Measurements from ENCODE around the gene CMTM7. TPM values are rescaled to one million over a fixed set of nuclear protein-coding genes. Genes with fewer than 3 reads are reported as not detected.
A peak's percentile ranks its signal among the peaks of the same experiment; 100 is the strongest.

CMTM7 gene
- total and polyA plus RNA-seq, 2 experiments from 2014 or later, result 32.2 to 93.6 TPM

GRCh38 chr3:32437896-32438295, 46.2 kb downstream of the CMTM7 start (continued):
- TF ChIP-seq, protein P1, sequence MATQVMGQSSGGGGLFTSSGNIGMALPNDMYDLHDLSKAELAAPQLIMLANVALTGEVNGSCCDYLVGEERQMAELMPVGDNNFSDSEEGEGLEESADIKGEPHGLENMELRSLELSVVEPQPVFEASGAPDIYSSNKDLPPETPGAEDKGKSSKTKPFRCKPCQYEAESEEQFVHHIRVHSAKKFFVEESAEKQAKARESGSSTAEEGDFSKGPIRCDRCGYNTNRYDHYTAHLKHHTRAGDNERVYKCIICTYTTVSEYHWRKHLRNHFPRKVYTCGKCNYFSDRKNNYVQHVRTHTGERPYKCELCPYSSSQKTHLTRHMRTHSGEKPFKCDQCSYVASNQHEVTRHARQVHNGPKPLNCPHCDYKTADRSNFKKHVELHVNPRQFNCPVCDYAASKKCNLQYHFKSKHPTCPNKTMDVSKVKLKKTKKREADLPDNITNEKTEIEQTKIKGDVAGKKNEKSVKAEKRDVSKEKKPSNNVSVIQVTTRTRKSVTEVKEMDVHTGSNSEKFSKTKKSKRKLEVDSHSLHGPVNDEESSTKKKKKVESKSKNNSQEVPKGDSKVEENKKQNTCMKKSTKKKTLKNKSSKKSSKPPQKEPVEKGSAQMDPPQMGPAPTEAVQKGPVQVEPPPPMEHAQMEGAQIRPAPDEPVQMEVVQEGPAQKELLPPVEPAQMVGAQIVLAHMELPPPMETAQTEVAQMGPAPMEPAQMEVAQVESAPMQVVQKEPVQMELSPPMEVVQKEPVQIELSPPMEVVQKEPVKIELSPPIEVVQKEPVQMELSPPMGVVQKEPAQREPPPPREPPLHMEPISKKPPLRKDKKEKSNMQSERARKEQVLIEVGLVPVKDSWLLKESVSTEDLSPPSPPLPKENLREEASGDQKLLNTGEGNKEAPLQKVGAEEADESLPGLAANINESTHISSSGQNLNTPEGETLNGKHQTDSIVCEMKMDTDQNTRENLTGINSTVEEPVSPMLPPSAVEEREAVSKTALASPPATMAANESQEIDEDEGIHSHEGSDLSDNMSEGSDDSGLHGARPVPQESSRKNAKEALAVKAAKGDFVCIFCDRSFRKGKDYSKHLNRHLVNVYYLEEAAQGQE (IDR thresholded peaks at IDR 0.05; ENCODE audit: unreplicated experiment), result no peak
- TF ChIP-seq ZNF114 (CRISPR knock-in tag; IDR thresholded peaks at IDR 0.05) (no peak), EZH2phosphoT487 (IDR thresholded peaks at IDR 0.05; ENCODE audit: unreplicated experiment) (no peak), JUNB (IDR thresholded peaks at IDR 0.05; ENCODE audit: unreplicated experiment) (no peak), CREB1 (CRISPR knock-in tag; IDR thresholded peaks at IDR 0.05; ENCODE audit: low read depth) (no peak), ZNF331 (CRISPR knock-in tag; IDR thresholded peaks at IDR 0.05; ENCODE audit: low read depth) (no peak), NANOG (IDR thresholded peaks at IDR 0.05; ENCODE audit: borderline replicate concordance) (no peak)

DNA sequence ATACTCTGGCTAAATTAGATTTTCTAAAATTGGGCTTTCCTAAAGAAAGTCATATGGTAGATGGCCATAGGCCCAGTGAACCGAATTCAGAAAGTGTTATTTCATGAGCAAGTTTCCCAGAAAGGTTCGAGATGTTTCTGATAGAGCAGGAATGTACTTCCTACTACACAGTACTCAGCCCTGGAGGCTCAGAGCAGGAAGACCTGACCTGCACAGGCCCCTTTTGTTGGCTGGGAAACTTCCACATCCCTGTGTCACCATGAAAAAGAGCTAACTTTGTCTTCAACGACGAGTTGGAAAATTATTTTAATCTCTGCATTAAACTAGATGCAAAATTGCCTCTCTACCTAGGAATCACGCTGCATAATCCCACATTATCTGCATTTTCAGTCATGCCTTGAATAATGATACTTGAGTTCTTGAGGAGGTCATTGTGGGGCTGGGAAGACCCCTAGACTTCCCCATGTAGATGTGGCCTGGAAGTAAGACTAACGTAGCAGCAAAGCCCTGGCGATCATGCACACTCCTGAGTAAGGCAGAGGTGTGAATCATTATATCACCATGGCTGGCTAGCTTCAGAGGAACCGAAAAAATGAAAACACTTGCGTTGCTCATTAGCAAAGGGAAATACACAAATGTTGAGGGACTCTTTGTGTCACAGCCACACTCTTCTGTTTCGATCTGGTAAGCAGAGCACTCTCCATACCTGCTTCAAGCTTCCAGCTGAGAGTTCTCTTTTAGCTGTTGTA, 47.1 kb downstream of the CMTM7 start:
- Mint-ChIP-seq H3K4me1 (peaks cover 14% of the 10 kb centered on the region), H3K4me3 (no peak overlapping the region), H3K27ac (0 out of 2 replicates have a peak overlapping the region, but pooled peaks have one; percentile 10), H3K9me3 (no peaks in the 10 kb centered on the region), H3K36me3 (ENCODE audit: low read depth) (peaks cover 13% of the 10 kb centered on the region), H3K27me3 (ENCODE audit: insufficient read depth, low read depth, poor library complexity) (peaks cover 3% of the 10 kb centered on the region)
- H3K4me1 ChIP-seq (ENCODE audit: insufficient read depth), result peaks cover 11% of the 10 kb centered on the region
- H4K20me1 ChIP-seq (replicated peaks; ENCODE audit: insufficient read depth), result peaks cover 4% of the 10 kb centered on the region; the same call in 1 of the 2 replicates
- H3K4me2 ChIP-seq, result no peak overlapping the region
- H3F3A ChIP-seq (replicated peaks; ENCODE audit: low read depth), result no peaks in the 10 kb centered on the region
- no peaks in the 10 kb centered on the region for H3K36me3 ChIP-seq (ENCODE audit: insufficient read depth)
- DNase-seq (ENCODE audit: low spot score), result no peak
- no peak for ATAC-seq
- peaks cover 8% of the 10 kb centered on the region; the same call in 1 of the 2 replicates for H3K79me2 ChIP-seq (replicated peaks; ENCODE audit: insufficient read depth)
- H3K27ac ChIP-seq (ENCODE audit: low read depth), result peak overlapping the region; percentile 55; the same call in 1 of the 2 replicates
- H3K9me2 ChIP-seq (ENCODE audit: insufficient read depth), result no peaks in the 10 kb centered on the region
- no peak overlapping the region for H3K4me3 ChIP-seq
- H2AFZ ChIP-seq, result no peak overlapping the region
- no peaks in the 10 kb centered on the region for H3K27me3 ChIP-seq (ENCODE audit: insufficient read depth)
- no peak for TF ChIP-seq EZH2phosphoT487 (IDR thresholded peaks at IDR 0.05; ENCODE audit: unreplicated experiment)
- TF ChIP-seq STAT1 (IDR thresholded peaks at IDR 0.05; ENCODE audit: unreplicated experiment), result no peak
- TF ChIP-seq, protein P2, sequence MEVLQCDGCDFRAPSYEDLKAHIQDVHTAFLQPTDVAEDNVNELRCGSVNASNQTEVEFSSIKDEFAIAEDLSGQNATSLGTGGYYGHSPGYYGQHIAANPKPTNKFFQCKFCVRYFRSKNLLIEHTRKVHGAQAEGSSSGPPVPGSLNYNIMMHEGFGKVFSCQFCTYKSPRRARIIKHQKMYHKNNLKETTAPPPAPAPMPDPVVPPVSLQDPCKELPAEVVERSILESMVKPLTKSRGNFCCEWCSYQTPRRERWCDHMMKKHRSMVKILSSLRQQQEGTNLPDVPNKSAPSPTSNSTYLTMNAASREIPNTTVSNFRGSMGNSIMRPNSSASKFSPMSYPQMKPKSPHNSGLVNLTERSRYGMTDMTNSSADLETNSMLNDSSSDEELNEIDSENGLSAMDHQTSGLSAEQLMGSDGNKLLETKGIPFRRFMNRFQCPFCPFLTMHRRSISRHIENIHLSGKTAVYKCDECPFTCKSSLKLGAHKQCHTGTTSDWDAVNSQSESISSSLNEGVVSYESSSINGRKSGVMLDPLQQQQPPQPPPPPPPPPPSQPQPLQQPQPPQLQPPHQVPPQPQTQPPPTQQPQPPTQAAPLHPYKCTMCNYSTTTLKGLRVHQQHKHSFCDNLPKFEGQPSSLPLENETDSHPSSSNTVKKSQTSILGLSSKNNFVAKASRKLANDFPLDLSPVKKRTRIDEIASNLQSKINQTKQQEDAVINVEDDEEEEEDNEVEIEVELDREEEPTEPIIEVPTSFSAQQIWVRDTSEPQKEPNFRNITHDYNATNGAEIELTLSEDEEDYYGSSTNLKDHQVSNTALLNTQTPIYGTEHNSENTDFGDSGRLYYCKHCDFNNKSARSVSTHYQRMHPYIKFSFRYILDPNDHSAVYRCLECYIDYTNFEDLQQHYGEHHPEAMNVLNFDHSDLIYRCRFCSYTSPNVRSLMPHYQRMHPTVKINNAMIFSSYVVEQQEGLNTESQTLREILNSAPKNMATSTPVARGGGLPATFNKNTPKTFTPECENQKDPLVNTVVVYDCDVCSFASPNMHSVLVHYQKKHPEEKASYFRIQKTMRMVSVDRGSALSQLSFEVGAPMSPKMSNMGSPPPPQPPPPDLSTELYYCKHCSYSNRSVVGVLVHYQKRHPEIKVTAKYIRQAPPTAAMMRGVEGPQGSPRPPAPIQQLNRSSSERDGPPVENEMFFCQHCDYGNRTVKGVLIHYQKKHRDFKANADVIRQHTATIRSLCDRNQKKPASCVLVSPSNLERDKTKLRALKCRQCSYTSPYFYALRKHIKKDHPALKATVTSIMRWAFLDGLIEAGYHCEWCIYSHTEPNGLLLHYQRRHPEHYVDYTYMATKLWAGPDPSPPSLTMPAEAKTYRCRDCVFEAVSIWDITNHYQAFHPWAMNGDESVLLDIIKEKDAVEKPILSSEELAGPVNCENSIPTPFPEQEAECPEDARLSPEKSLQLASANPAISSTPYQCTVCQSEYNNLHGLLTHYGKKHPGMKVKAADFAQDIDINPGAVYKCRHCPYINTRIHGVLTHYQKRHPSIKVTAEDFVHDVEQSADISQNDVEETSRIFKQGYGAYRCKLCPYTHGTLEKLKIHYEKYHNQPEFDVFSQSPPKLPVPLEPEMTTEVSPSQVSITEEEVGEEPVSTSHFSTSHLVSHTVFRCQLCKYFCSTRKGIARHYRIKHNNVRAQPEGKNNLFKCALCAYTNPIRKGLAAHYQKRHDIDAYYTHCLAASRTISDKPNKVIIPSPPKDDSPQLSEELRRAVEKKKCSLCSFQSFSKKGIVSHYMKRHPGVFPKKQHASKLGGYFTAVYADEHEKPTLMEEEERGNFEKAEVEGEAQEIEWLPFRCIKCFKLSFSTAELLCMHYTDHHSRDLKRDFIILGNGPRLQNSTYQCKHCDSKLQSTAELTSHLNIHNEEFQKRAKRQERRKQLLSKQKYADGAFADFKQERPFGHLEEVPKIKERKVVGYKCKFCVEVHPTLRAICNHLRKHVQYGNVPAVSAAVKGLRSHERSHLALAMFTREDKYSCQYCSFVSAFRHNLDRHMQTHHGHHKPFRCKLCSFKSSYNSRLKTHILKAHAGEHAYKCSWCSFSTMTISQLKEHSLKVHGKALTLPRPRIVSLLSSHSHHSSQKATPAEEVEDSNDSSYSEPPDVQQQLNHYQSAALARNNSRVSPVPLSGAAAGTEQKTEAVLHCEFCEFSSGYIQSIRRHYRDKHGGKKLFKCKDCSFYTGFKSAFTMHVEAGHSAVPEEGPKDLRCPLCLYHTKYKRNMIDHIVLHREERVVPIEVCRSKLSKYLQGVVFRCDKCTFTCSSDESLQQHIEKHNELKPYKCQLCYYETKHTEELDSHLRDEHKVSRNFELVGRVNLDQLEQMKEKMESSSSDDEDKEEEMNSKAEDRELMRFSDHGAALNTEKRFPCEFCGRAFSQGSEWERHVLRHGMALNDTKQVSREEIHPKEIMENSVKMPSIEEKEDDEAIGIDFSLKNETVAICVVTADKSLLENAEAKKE (CRISPR knock-in tag; IDR thresholded peaks at IDR 0.05), result no peak
- no peak for TF ChIP-seq NANOG (IDR thresholded peaks at IDR 0.05; ENCODE audit: borderline replicate concordance)
- TF ChIP-seq, protein P3, sequence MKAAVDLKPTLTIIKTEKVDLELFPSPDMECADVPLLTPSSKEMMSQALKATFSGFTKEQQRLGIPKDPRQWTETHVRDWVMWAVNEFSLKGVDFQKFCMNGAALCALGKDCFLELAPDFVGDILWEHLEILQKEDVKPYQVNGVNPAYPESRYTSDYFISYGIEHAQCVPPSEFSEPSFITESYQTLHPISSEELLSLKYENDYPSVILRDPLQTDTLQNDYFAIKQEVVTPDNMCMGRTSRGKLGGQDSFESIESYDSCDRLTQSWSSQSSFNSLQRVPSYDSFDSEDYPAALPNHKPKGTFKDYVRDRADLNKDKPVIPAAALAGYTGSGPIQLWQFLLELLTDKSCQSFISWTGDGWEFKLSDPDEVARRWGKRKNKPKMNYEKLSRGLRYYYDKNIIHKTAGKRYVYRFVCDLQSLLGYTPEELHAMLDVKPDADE (IDR thresholded peaks at IDR 0.05), result no peak
- TF ChIP-seq ZNF331 (CRISPR knock-in tag; IDR thresholded peaks at IDR 0.05; ENCODE audit: low read depth), result no peak
- TF ChIP-seq JUNB (IDR thresholded peaks at IDR 0.05; ENCODE audit: unreplicated experiment), result no peak
- TF ChIP-seq ZNF114 (CRISPR knock-in tag; IDR thresholded peaks at IDR 0.05), result no peak
- TF ChIP-seq EZH2 (IDR thresholded peaks at IDR 0.05; ENCODE audit: low read depth, unreplicated experiment), result no peak
- no peak for TF ChIP-seq POLR2AphosphoS5 (IDR thresholded peaks at IDR 0.05; ENCODE audit: low read depth)
